Mucosa of descending colon (tissue), 3 donors: ENCODE data around the gene TANC1. TPM values are rescaled to one million over a fixed set of nuclear protein-coding genes. Genes with fewer than 3 reads are reported as not detected.

Source experiments
- ATAC-seq: fragments of 200-7000 bp; cut with Tn5 transposase; one replicate; pipeline ENCODE4 v1.9.1; 2020; ENCODE audit warnings: mild to moderate bottlenecking, moderate library complexity
- DNase-seq, 3 donors: peaks; one replicate each; pipeline ENCODE4 v3.0.0-alpha.2; 2020
- H3K36me3 ChIP-seq: fragments of 200-600 bp; one replicate; pipeline ENCODE4 v1.8.0; 2021; ENCODE audit warnings: low read depth, mild to moderate bottlenecking
- H3K4me1 ChIP-seq: fragments of 200-600 bp; one replicate; pipeline ENCODE4 v1.8.0; 2021; ENCODE audit warnings: low read depth, mild to moderate bottlenecking
- H3K4me3 ChIP-seq: fragments of 200-600 bp; one replicate; pipeline ENCODE4 v1.8.0; 2021; ENCODE audit warnings: mild to moderate bottlenecking
- H3K9me3 ChIP-seq: fragments of 200-600 bp; one replicate; pipeline ENCODE4 v1.8.0; 2021; ENCODE audit warnings: mild to moderate bottlenecking
- CTCF ChIP-seq: fragments of 200-600 bp; IDR thresholded peaks from one replicate; pipeline ENCODE4 v1.8.0; 2022; ENCODE audit warnings: antibody characterized with exemption, mild to moderate bottlenecking
- intact Hi-C, 2 donors: fragments of 100-400 bp; cut with DNase I in 1 of 2; cut with micrococcal nuclease in 1 of 2; formaldehyde crosslinking; loops; one replicate each; pipeline versions ENCODE4 v1.11.0 to v1.11.1; 2022; cut with DNase I, micrococcal nuclease
- total RNA-seq, 3 donors: library from RNA; stranded (reverse); fragmentation: NEBNext Ultra II Directional in 2 of 3; extraction: Animal tissue kit (Norgen Biotek cat#: 25700) in 2 of 3; gene quantifications; one replicate each; pipeline versions ENCODE4 v1.2.1 to v1.2.4, GENCODE V29; 2021 to 2023
- donor health status: DM: no; HTN: no; CAD: no; lungs with moderate emphysema.
- donor health status: DM: no; HTN: no; CAD: no.
- donor health status: DM: no; HTN: yes; CAD: no.

TANC1 gene
- total RNA-seq, 3 donors from 2014 or later = 30.7 to 55.5 (median 41.0) TPM

GRCh38 chr2:159175927-159176326 is 207.5 kb downstream of the TANC1 start:
- DNase-seq (no peak), ATAC-seq (no peak)
- H3K4me1 ChIP-seq = no peaks in the 10 kb centered on the region
- no peak for TF ChIP-seq CTCF
- H3K4me3 ChIP-seq = no peak overlapping the region
- H3K9me3 ChIP-seq = no peaks in the 10 kb centered on the region
- no peaks in the 10 kb centered on the region for H3K36me3 ChIP-seq
- intact Hi-C loops = no loop called here

GRCh38 chr2:159176555-159176954 is 208.1 kb downstream of the TANC1 start:
- no peak for TF ChIP-seq CTCF
- no peaks in the 10 kb centered on the region for H3K4me1 ChIP-seq
- no peak overlapping the region for H3K4me3 ChIP-seq
- no peaks in the 10 kb centered on the region for H3K9me3 ChIP-seq
- no peaks in the 10 kb centered on the region for H3K36me3 ChIP-seq
- DNase-seq (no peak), ATAC-seq (no peak)
- intact Hi-C loops = no loop called here

- intact Hi-C loops = no loop called here
- no peaks in the 10 kb centered on the region for H3K36me3 ChIP-seq
- DNase-seq (no peak), ATAC-seq (no peak)
- no peak overlapping the region for H3K4me3 ChIP-seq
- no peaks in the 10 kb centered on the region for H3K4me1 ChIP-seq
- no peak for TF ChIP-seq CTCF
- no peaks in the 10 kb centered on the region for H3K9me3 ChIP-seq
These were observed 208.9 kb downstream of the TANC1 start for GRCh38 chr2:159177357-159177756.

- no peak for ATAC-seq
- no peak for DNase-seq
- Histone ChIP-seq H3K9me3 (no peaks in the 10 kb centered on the region), H3K36me3 (no peaks in the 10 kb centered on the region), H3K4me1 (no peaks in the 10 kb centered on the region), H3K4me3 (no peak overlapping the region)
- no peak for TF ChIP-seq CTCF
- intact Hi-C loops = no loop called here
These were observed 209.5 kb downstream of the TANC1 start for GRCh38 chr2:159177957-159178356.

GRCh38 chr2:159179096-159179495 is 210.7 kb downstream of the TANC1 start:
- Histone ChIP-seq H3K36me3 (no peaks in the 10 kb centered on the region), H3K4me1 (no peaks in the 10 kb centered on the region), H3K9me3 (no peaks in the 10 kb centered on the region), H3K4me3 (no peak overlapping the region)
- no peak for TF ChIP-seq CTCF
- no peak for DNase-seq
- no peak for ATAC-seq
- intact Hi-C loops = no loop called here

GRCh38 chr2:159179696-159180095 is 211.3 kb downstream of the TANC1 start:
- intact Hi-C loops = no loop called here
- Histone ChIP-seq H3K4me1 (no peaks in the 10 kb centered on the region), H3K9me3 (no peaks in the 10 kb centered on the region), H3K4me3 (no peak overlapping the region), H3K36me3 (no peaks in the 10 kb centered on the region)
- ATAC-seq (no peak), DNase-seq (no peak)
- no peak for TF ChIP-seq CTCF
